ENCODE data around the gene GRAMD2A.

GRAMD2A gene

GRCh38 chr15:72197460-72198355 lies at the start of gene GRAMD2A:
TSS of gene GRAMD2A (minus strand) at chr15:72197787.
- no peak for DNase-seq

DNA sequence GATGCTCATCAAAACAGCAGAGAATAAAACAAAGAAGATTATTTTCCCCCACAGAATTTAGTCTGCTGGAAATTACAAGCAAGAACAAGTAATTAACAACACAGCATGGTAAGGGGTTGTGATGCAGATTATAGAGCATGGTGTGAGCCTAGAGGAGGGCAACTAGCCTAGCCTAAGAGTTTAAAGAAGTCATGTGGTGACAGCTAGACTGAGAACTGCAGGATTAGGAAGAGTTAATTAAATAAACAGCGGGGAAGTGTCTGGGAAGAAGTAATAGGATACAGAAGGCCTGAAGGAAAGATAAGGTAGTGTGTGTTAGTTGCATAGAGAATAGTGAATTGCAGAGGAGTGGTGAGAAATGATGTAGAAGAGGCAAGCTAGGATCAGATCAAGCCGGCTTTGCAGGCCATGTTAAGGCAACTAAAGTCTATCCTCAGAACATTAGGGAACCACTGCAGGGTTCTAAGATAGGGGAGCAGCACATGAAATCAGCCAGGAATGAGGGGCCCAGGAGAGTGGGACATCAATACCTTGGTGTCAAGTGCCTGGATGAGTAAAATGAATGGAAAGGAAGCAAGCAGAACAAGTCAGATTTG lies 45.3 kb upstream of the GRAMD2A start:
- no peak for DNase-seq

- no peak for DNase-seq
Observed at GRCh38 chr15:72239652-72240051, 42.1 kb upstream of the GRAMD2A start.

GRCh38 chr15:72238586-72238985 lies 41.0 kb upstream of the GRAMD2A start:
- no peak for DNase-seq

- no peak for DNase-seq
Observed at GRCh38 chr15:72237853-72238224, 40.3 kb upstream of the GRAMD2A start.

DNA sequence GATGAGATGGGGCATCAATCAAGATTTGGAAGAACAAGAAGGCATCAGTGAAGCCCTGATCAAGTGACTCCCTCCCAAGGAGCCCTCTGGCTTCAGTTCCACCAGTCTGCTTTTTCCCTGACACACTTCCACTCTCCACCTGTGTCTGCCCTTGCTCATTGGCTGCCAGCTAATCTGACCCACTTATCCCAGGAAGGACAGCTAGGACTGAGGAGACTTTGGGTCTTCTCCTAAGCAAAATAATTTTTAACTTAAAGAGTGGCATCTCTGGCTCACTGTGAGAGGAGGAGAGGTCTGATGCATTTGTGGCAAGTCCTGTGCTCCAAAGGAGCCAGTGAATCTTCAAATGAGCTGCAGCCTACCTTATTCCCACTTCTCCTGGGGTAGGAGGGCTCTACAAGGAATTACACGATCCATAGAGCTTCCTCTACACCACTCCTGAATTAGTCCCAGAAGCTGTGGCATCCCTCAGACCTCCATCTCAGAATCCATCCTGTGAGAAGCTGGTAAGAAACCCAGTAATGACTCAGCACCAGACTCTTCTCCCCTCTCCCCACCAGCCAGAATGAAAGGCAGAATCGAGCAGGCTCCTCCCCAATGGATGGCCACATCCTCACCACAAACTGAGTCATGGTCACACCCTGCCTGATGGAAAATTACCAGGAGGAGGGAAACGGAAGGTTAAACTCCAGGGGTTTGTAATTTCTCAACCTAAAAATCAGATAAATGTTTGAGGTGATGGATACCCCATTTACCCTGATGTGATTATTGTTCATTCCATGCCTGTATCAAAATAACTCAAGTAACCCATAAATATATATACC lies 39.7 kb upstream of the GRAMD2A start:
- DNase-seq, result peak; percentile 74

DNA sequence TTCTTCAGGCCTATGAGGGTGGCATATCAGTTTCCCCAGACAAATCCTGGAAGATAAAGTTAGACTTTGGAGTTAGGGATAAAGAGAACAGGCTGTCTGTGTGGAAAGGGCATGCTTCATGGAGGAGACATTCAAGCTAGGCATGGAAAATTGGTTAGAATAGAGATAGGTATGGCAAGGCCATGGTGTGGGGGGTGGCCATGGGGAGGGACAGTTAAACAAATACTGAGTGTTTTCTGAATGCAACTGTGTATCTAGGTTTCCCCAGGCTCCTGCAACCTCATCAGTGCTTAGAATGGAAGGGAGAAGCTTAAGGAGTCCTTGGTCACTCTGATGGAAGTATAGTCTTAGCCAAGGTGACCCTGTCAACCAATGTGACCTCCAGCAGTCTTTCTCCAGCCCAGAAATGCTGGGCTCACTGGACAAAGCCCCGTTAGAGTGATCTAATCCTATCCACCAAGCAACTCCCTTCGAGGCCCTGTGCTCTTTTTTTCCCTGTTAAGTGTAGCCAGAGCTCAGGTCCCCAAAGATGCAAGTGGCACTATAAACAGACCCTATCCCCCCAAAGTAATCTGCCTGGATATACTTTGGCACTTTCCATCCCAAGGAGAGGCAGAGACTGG lies 38.9 kb upstream of the GRAMD2A start:
- no peak for DNase-seq

- no peak for DNase-seq
Observed at GRCh38 chr15:72235298-72235697, 37.7 kb upstream of the GRAMD2A start.

- no peak for DNase-seq
Observed at GRCh38 chr15:72233769-72234168, 36.2 kb upstream of the GRAMD2A start.

GRCh38 chr15:72231833-72232478 lies 34.4 kb upstream of the GRAMD2A start:
- peak; percentile 87 for DNase-seq

GRCh38 chr15:72231066-72231832 lies 33.7 kb upstream of the GRAMD2A start, which contains the start of gene PKM:
TSS of gene PKM (minus strand) at chr15:72231190. CDS start at chr15:72219097, 12,093 bp downstream.
- peak; percentile 98 for DNase-seq

DNA sequence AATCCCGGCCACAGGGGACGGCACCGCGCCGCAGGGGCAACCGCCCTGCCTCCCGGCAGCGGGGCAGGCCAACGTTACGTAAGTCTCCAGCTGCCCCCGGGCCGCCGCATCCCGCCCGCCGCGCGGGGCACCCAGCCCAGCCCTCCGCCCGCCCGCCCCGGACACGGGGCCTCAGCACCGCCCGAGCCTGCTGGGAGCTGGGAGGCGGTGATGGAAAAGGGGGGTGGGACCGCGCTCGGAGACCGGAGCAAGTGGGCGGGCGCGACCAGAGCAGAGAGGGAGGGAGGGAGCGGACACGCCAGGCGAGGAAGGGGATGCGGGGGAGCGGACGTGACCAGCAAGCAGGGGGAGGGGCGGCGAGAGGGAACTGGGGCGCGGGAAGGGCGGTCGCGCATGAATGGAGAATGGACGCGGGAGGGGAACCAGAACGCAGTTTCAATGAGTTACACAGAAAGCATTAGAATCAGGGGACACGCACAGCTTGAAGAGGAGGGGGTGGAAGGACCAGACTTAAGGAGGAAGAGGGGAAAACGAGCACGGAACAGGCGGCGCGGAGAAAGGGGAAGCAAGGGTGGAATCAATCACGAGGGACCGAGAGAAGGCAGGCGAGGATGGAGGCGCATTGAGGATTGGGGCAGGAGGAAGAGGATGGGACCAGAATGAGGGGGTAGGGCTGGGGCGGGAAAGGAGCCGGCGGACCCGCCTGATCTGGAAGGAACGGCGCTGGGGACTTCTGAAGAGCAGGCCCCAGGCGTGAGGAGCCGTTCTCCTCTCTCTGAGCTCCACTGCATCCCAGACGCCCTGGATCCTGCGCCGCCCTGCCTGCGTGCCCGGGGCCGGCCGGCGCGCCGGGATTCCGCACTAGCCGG lies 32.8 kb upstream of the GRAMD2A start:
- peak; percentile 51 for DNase-seq

DNA sequence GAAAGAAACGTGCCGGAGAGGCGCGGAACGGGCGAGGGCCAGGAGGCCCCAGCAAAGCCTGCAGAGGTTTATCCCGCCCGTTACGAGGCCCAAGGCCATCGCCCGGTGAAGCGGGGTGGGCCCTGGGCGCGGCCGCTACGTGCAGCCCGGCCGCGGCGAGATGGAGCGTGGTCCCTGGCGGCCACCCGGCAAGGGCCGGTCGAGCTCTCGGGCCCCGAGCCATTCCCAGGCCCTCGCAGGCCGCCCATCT lies 32.3 kb upstream of the GRAMD2A start:
- no peak for DNase-seq

- DNase-seq, result peak; percentile 57
Observed at GRCh38 chr15:72229076-72229946, 31.7 kb upstream of the GRAMD2A start.

DNA sequence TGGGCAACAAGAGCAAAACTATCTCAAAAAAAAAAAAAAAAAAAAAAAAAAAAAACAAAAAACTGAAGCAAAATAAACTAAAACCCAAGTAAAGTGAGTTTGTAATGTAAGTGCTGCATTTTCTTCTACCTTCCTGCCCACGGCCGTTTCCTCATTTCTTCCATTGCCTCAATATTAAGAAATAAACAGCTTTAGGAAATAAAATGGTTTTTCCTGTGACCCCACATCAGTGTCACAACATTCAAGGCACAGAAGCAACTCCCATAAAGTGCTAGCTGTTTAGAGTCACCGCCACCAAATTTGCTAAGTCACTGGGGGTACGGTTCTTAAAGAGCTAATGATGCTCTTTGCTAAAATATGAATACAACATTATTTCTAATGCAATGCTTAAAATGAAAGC lies 30.1 kb upstream of the GRAMD2A start:
- DNase-seq, result peak; percentile 14

GRCh38 chr15:72227192-72227586 lies 29.6 kb upstream of the GRAMD2A start:
- DNase-seq, result peak; percentile 72

DNA sequence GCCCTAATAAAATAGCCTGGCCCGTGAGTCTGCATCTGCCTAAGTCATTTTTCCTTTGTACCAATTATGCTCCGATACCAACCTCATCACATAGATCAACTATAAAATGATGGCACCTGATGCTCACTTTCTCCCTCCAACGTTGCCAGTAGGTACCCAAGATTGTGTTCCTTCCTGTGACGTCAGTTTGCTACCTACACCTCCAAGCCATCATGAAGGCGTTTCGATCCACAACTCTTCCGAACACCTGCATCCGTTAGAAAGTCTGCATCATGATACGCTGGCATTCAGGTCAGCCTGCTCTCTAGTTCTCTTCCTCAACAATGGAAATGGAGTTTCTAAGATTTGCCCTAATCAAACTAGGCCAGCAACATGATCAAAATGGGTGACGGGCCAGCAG lies 25.7 kb upstream of the GRAMD2A start:
- no peak for DNase-seq

DNA sequence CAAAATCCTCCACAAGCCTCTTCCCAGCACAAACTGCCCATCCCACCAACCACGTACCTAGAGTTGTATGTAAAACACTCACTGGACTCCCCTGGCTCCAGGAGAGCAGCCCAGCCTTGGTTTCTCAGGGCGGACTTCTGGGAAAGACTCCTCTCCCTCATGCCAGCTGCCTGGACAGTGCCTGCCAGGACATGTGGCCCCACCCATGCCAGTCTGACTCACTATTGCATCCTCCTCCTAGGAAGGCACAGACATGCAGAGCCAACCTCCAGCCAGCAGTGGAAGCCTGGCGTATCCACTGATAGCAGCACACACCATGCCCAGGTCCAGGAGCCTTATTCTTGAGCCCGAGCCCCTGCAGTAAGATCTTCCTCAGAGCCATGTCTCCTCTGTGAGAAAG lies 24.8 kb upstream of the GRAMD2A start:
- no peak for DNase-seq

DNA sequence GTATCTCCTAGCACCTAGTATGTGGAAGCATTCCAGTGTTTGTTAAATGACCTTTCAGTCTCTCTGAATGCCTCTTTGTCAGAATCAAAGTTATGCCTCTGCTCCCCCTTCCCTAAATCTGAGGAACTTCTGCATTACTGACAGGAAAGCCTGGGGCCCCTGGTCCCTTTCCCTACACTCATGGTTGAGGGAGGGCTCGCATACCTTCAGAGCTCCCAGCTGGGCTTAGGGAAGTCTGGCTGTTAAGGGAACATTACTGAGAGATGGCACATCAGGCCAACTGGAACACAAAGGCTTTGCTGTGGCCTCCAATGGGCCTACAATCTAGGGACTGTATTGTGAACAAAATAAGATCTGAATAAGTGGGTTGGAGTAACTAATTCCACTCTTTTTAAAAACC lies 23.1 kb upstream of the GRAMD2A start:
- DNase-seq, result no peak

- DNase-seq, result no peak
Observed at GRCh38 chr15:72217216-72217615, 19.6 kb upstream of the GRAMD2A start.
